ENCODE results near the gene PPP1R3A.

DNA sequence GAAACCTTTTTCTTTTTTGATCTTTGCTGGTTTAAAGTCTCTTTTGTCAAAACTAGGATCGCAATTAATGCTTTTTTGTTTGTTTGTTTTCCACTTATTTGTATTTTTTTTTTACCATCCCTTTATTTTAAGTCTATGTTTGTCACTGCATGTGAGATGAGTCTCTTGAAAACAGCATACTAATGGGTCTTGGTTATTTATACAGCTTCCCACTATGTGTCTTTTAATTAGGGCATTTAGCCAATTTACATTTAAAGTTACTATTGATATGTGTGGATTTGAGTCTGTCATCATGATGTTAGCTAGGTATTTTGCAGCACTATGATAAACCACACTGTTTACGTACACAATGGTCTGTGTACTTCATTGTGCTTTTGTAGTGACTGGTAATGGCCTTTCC is 34.7 kb upstream of the PPP1R3A start:
- TF ChIP-seq, protein P1, sequence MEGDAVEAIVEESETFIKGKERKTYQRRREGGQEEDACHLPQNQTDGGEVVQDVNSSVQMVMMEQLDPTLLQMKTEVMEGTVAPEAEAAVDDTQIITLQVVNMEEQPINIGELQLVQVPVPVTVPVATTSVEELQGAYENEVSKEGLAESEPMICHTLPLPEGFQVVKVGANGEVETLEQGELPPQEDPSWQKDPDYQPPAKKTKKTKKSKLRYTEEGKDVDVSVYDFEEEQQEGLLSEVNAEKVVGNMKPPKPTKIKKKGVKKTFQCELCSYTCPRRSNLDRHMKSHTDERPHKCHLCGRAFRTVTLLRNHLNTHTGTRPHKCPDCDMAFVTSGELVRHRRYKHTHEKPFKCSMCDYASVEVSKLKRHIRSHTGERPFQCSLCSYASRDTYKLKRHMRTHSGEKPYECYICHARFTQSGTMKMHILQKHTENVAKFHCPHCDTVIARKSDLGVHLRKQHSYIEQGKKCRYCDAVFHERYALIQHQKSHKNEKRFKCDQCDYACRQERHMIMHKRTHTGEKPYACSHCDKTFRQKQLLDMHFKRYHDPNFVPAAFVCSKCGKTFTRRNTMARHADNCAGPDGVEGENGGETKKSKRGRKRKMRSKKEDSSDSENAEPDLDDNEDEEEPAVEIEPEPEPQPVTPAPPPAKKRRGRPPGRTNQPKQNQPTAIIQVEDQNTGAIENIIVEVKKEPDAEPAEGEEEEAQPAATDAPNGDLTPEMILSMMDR (IDR thresholded peaks at IDR 0.05): no peak
- no peak for TF ChIP-seq POLR2AphosphoS5 (IDR thresholded peaks at IDR 0.05)
- TF ChIP-seq POLR2A (IDR thresholded peaks at IDR 0.05): no peak
- TF ChIP-seq EP300 (IDR thresholded peaks at IDR 0.05): no peak

All from sigmoid colon (tissue), 4 donors.